Measurements from ENCODE around the gene NET1. TPM values are rescaled to one million over a fixed set of nuclear protein-coding genes. Genes with fewer than 3 reads are reported as not detected.

The NET1 gene
- total RNA-seq, 6 experiments from 2014 or later: 23.0 to 64.5 (median 38.5) TPM

- WGBS (ENCODE audit: insufficient coverage, low coverage, low lambda C conversion rate, missing lambda C conversion rate): 75% methylated on average over 5 of the region's 18 CpGs
- H3K36me3 ChIP-seq: no peaks in the 10 kb centered on the region
- intact Hi-C loops (cut with DNase I): no loop called here
- H3K27me3 ChIP-seq: no peaks in the 10 kb centered on the region
- H3K9me3 ChIP-seq: no peaks in the 10 kb centered on the region
- TF ChIP-seq POLR2A (IDR thresholded peaks at IDR 0.05) (no peak), CTCF (IDR thresholded peaks at IDR 0.05) (no peak)
- ATAC-seq (no peak), DNase-seq (no peak)
- no peaks in the 10 kb centered on the region for H3K4me1 ChIP-seq
- no peak overlapping the region for H3K4me3 ChIP-seq
- H3K27ac ChIP-seq: no peak overlapping the region
These were observed 95.8 kb downstream of the NET1 start for GRCh38 chr10:5508161-5508604.

Other genes with a start within 250 kb of the NET1 start
- 10 to 100 TPM in 3 of 6 experiments, 1 to 10 TPM in 3; 6.4 to 25.1 (median 12.5) TPM for gene AKR1C8, start 227.4 kb upstream of the NET1 start, total RNA-seq
- 100 to 1,000 TPM; 172 to 471 (median 220) TPM for gene AKR1C4, start 215.7 kb upstream of the NET1 start, total RNA-seq
- not detected for gene UCN3, start 47.6 kb upstream of the NET1 start, total RNA-seq
- gene TUBAL3, start 7.7 kb upstream of the NET1 start, total RNA-seq: not detected
- not detected for gene CALML5, start 87.0 kb downstream of the NET1 start, total RNA-seq
- gene CALML3, start 112.4 kb downstream of the NET1 start, total RNA-seq: under 1 TPM in 1 of 6 experiments, not detected in 5; 0.22 TPM